Embryonic facial prominence (tissue), 1 donor: ENCODE data around the gene PBX1.

ENCODE experiments used
- DNase-seq: peaks from one replicate; pipeline ENCODE4 v3.0.0-alpha.2; 2016; ENCODE audit errors: extremely low spot score

The PBX1 gene

DNA sequence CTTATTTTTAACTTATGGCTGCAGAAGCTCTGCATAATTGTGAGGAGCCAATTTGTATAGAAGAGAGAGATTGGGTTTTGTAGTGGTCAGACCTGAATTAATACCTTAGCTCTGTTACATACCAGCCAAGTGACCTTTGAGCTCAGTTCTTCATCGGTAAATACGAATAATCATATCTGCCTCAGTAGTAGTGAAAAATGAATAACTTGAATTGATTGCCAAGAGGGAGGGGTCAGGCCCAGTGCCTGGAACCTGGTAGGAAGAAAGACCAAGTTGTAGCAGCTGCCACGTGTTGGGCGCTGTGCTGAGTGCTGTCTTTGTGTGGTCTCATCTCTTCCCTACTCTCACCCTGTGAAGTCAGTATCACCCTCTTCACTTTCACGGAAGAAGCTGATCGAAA lies 247.5 kb downstream of the PBX1 start:
- no peak for DNase-seq

DNA sequence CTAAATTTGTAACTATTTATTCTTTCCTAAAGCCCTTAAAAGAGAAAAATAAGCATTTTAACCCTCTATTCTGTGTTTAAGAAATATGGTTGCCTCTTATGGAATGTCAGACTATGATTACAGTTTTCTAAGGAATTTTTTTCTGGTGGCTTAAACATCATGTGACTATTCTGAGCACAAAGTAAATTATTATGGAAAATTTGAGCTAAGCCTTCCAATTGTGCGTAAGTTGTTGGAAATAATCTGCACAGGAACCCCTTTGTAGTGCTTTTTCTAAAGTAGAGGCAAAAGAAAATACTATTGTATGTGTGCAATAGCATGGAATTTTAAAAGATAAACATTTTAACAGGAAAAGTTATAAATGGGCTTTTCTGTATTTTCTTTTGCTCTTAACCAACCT lies 254.8 kb downstream of the PBX1 start:
- no peak for DNase-seq

DNA sequence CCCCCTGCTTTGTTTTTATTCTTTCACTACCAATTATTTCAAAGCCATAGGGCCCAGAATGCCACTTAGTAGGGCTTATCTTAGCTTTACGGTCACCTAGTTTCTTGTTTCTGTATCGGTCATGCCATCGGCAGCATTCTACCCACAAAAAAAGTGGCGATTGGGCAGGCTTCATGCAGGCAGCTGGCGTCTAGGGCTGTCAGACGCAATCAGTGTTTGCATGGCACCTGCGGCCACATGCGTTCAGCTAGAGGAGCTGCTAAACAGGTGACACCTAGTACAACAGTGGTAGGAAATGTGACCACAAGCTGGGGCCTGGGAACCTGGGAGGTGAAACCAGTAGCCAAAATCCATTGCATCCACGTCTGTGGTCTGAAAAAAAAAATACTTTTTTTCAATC lies 262.7 kb downstream of the PBX1 start:
- no peak for DNase-seq

DNA sequence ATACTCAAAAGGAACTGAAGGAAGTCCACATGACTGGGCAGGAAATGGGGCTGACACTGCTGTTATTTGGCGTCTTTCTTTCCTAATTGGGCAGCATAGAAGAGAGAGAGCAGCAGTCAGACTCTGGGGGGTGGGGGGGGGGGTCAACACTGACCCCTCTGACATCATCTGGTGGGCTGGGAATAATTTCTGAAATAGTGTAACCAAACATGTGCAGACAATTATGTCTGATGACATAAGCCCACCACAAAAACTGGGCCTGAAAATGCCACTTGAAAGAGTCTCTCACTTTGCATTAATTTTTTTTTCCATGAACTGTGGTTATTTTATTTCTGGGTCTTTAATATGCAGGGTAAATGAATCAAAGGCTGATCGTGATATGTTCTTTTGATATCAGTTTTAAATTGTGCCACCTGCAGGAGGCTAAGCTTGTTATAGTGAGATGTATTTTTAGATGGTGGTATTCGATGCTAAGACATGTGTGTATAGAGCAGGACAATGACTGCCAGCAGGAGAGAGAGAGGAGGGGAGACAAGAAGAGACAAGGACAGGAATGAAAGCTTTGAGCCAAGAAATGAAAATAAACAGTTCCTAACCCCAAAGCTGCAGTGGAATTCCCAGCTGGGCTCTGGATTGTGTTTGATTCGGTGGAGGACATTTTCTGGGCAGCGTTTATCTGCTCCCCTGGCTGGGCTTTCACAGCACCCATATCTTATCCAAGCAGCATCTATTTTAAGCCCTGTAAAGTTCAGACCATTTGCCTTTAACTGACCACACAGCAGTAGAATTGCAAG lies 264.7 kb downstream of the PBX1 start:
- DNase-seq: no peak

DNA sequence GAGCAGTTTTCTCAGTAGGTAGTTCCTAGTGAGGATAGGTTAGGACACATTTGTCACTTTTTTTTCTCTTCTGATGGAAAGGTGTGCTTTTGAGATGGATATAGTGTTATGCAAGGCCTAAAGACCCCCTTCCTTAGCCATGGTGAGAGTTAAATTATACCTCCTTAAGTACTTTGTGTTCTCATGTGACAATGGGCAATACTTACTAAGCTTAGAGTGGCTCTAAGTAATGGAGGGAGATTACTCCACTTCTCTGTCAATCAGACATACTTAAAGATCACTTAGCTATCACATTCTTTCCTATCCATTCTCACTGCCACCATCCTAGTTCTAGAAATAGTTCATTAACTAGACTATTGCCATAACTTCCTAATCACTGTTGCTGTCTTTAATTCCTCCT lies 265.6 kb downstream of the PBX1 start:
- DNase-seq: no peak

DNA sequence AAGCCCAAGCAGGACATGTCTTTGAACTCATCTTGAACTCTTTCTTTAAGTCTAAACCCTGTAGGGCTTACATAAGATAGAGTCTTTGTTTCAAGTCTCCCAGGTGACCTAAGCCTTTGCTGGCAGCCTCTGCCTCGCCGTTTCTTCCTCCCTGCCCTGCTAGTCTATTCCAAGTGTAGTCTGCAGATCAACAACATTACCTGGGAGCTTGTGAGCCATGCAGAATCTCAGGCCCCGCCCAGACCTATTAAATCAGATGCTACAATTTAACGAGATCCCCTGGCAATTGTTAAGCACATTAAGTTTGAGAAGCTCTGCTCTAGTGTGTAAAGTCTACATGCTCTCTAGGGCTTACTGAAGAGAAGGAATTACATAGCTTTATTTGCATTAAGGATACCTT lies 271.6 kb downstream of the PBX1 start:
- no peak for DNase-seq

DNA sequence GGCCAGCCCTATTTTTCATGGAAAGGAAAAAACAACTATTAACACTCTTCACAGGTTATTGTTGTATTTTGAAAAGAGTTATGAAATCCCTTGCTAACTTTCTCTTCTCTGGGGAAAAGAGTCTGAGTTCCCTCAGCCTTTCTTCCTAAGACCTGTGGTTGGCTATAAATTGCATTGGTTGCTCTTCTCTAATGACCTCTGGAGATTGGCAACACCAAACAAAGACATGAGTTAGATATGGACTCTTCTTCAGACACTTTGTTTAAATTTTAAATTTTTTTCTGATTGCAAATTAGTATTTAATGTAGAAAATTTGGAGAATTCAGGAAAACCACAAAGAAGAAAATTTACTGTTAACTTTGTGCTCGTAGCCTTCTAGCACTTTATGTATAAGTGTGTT lies 275.7 kb downstream of the PBX1 start:
- no peak for DNase-seq

DNA sequence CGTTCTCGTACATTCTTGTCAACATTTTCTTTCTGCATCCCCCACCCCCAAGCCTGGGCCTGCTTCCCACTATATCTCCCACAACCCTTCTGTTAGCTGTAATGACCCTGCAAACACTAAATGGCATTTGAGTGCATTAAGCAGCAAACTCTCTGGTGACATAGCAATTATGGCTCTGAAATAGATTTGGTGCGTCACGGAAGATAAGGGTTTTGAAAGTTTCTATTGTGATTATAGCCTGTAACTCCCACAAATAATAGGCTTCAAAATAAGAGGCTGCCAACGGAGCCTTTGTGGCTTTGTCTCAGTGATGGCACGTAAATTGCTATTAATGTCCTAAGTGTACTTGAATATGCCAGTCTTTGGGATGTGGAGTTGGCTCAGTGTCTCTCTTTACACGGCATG lies 277.6 kb downstream of the PBX1 start:
- DNase-seq: no peak

DNA sequence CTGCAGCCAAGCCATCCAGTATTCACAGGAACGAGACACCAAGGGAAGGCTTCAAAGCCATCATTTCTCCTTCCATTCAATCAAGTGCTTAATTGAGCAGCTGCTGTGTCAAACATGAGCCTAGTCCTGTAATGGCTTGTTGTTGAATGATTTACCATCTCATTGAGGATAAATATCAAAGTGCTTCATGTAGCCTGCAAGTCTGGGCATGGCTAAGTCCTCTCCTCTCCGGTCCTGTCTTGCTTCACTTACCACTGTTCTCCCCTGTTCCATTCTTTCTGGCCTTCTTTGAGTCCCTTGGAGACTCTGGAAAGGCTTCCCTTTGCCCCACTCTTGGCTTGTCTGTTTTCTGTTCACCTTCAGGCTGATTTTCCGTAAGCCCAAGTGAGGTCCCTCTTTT lies 279.8 kb downstream of the PBX1 start:
- DNase-seq: no peak

DNA sequence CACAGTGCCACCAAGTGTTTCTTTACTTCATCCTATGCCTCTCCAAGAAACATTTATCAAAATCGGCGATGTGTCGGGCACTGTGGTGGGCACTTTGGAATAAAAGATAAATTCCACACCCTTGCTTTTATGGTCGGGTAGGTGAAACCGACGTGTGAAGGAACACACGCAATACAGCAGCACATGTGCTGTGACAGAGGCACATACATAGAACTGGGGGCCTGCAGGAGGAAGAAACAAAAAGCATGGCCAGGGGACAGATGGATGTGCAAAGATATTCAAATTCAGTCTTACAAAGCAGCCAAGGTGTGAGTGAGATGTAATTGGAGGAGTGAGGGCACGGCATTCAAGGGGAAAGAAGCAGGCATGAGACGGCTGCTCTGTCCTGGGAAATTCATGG lies 282.0 kb downstream of the PBX1 start:
- no peak for DNase-seq

DNA sequence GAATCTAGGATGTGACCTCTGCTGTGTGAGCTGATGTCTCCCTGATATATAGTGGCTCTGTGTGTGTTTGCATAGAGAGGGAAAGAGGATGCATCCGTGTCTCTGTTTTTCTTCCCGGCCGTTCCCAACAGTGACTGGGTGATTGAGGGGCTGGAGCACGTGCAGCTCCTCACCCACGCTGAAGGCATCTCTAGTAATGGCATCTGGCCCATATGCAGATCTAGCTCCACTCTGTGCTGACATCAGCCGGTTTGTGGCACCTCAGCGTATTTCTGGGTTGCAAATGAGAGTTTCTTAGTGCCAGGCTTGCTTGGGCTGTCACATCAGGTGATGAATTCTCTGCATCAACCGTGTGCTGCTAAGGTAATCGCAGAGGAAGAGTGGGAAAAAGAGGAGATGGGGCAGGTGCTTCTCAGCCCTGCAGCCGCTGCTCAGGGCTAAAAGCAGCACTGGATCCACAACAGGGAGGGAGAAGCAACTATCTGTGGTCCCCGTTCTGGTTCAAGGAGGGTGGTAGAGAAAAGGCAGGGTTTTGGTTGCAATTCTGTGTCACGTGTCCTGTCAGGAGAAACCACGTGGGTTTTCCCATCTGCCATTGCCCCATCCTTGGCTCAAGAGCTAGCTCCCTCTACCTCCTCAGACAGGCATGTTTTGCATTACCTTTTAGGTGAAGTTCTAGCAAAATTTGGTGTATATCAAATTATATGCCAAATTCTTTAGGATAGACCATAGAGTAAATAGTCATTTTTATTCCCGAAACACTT lies 282.9 kb downstream of the PBX1 start:
- DNase-seq: no peak

DNA sequence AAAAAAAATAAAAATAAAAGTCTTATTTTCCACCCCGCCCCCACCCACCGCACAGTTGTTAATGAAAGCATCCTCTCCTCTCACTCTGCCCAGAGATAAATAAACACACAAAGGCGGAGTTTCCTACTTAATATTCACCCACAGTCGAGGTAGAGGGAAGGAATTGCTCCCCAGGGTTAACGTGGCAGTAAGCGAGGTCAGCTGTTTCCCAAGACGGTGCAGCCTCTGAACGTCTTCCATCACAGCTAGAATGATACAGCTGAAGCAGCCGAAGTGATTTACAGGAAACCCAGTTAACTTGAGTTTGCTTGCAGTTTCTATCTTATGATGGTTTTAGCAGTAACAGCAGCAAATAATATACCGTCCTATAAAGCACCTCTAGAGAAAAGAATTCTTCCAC lies 283.9 kb downstream of the PBX1 start:
- DNase-seq: no peak

DNA sequence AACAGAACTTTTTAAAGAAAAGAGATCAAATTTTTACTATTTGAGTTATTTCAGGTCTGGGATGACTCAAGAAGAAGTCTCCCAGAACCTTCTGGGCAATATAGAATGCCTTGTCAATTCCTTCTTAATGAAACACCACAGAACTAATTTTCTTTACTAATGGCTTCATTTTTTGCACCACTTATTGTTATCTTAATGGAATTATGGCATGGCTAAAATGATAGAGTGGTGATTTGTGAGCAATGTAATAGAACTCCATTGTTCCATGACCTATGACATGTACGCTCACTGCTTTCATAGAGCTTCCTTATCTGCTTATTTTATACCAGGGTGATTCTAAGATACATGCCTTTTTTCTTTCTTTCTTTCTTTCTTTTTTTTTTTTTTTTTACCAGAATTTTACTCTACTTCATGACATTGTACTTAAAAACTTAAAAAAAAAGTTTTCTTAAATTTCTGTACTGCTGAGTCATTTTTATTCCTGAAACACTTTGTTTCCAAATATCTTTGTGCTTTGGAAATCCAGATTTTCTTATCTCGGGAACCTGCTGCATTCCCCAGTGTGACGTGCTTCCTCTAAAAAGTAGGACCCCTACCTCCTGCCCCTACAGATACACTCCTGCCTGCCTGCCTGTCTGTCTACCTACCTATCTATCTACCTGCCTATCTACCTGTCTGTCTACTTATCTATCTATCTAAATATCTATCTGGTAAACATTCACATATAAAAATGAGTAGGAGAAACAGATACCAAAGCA lies 284.9 kb downstream of the PBX1 start:
- DNase-seq: no peak

DNA sequence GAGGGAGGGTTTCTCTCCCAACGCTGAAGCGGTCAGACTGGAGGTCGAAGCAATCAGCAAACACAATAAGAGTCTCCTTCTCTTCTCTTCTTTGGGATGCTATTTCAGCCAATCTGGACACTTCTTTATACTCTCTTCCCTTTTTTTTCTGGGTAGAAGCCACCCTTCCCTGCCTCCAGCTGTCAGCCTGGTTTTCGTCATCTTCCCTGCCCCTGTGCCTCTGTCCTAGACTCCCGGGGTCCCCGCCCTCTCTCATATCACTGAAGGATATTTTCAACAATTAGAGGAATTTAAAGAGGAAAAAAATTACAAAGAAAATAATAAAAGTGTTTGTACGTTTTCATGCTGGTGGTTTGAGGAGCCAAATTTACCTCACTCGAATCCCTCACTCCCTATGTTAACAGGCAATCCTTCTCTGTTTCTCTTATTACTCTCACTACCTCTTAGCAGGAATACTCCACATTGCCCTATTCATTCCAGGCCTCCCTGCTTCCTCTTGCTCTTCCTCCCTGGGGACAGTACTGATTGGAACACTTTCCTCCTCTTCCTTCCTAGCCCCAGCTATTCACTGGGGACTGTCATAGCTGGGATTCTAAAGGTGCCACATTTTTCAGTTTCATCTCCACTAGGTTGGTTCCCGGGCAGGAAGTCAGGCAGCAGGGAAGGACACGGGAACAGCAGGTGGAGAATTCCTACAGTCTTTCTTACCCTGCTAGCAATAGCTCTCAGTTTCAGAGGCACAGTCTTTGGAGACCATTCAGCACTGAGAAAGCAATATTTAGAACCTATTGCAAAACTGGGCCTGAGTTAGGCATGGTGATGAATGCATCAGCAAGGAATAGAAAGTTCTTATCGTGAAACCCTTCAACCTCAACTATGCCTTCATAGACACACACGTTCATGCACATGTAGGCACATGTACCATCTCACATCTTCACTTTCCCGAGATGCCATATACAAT lies 288.0 kb downstream of the PBX1 start:
- no peak for DNase-seq

DNA sequence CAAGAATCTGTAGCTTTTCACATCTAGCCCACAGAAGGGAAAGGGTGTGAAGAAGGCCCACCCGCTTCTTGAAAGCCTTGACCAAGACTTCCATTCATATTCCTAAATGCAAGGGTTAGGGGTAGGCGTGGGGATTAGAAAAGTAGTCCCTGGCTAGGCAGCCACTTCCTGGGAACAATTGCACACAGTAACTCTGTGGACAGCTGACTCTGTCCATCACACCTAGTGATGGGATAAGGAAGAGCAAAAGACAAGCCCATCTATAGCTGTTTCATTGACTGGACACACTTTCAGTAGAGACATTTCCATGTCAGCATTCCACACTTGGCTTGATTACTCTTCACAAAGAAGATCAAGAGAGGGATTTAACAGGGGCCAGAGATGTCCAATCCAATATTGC lies 294.2 kb downstream of the PBX1 start:
- no peak for DNase-seq

DNA sequence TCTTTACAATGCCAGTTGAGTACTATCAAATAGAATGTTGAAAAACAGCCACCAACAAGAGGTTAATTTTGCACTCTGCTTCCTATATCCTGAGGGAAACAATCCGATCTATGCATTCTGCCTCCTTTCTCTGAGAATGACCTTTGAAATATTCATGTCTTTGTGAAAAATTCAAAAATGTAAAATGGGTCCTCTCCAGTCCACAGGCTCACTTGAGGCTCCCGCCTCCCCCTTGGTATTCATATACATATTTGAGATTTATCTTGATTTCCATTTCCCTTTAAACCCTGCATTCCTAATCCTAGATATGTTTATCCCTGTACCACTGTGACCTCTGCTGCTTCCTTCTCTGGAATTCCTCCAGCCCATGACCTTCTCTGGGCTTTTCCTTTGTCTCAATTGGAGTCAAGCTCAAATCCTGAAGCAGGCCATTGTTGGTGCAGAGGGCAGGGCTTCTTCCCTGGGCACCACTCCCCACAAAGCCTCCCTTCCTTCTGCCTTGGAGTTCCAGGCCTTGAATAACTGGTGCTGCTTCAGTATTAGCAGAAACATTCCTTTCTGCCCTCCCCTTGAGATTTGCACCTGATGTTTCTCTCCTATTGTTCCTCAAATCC lies 296.8 kb downstream of the PBX1 start:
- no peak for DNase-seq

DNA sequence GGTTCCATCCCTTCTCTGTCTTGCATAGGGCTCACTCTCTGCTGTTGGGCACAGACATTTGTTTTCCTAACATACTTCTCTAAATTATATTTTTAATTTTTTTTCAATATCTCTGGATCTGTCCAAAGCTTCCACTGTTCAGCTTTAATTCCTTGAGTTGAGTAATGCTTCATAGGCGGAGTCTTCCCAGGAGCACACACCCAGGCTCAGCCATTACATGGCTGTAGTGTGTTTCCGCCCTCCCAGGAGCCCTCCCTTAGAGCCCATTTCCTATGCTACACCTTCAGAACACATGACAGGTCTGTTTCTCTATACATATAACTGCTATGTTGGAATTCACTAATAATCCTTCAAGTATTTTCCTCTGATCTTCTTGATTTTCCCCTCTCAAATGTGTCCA lies 297.4 kb downstream of the PBX1 start:
- no peak for DNase-seq

DNA sequence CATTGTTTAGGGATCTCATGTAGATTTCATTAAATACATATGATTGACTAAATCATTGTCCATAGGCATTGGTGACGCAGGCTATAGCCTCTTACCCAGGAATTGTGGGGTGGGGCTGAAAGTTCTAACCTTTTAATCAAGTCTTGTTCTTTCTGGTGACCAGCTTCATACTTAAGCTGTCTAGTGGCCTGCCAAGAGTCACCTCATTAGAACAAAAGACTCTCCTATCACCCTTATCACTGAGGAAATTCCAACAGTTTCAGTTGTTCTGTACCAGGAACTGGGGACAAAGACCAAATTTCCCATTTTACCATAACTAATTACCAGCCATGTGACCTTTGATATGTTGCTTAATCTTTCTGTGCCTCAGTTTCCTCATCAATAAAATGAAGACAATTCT lies 298.5 kb downstream of the PBX1 start:
- no peak for DNase-seq

DNA sequence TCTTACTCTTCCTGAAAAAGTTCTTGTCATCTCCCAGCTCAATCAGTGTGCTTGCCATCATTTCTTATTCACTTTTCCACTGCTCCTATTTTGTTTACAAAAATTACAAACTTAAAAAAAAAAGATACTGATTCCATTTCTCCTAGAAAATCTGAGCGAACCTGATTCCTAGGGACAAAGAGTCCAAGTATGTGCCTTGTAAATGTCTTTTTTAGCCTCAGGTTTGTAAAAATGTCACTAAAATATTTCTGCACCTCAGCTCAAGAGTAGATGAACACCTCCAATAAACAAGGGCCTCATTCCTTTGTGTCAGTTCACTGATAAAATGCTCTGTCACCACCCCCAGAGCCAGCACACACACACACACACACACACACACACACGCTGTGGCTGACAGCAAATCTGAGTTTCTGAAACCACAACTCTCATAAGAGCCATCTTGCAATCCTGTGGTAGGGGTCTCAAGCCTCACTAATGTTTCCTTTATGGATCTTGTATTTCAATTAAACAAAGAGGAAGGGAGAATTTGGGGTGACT lies 299.2 kb downstream of the PBX1 start:
- no peak for DNase-seq

DNA sequence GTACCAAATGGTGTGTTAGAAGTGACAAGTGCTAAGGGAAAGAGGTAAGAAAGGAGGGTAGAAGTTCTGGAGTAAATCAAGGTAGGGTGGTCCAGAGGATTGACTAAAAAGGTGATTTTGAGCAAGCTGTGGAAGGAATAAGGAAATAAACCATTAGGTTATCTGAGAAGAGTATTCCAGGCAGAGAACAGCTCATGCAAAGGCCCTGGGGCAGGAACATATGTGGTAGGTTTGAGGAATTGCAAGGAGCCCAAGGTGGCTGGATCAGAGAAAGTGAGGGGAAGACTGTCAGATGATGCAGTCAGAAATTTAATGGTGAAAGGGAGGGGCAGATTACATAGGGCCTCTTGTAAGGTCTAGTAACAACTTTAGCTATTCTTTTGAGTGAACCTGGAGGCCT lies 302.6 kb downstream of the PBX1 start:
- no peak for DNase-seq

DNA sequence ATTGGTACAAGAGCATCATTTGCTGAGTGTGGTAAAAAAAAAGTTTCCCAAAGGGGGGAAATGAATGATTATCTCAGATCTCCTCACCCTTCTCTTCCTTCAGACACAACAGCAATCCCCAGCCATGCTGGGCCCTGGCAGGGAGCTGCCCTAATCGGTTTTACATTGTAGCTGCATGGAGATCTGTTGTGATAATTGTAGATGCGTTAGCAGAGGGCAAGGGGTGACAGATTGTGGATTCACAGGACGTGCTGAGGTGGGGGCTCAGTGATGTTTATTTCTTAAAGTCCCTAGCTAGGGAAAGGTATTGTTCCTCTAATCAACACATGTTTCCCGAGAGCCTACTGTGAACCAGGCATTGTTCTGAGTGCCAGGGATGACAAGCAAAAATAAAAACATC lies 304.1 kb downstream of the PBX1 start:
- DNase-seq: no peak
